BJ (cell line): ENCODE data around the gene AIP. TPM values are rescaled to one million over a fixed set of nuclear protein-coding genes. Genes with fewer than 3 reads are reported as not detected.

Experiments
- CTCF ChIA-PET: fragments of 350-600 bp; formaldehyde crosslinking; extraction: SDS; loops from one replicate; lab custom pipeline; 2021; ENCODE audit warnings: antibody characterized with exemption, inconsistent platforms; lab: Yijun Ruan, JAX
- POLR2A ChIA-PET: fragments of 300-600 bp; sonication (Branson Sonifier 250); formaldehyde crosslinking; extraction: SDS; loops from one replicate; lab custom pipeline; 2021; ENCODE audit warnings: antibody characterized with exemption; lab: Charles Lee
- DNase-seq: peaks from one replicate; pipeline ENCODE4 v3.0.0-alpha.2; 2011; ENCODE audit warnings: low read depth
- H3K27me3 ChIP-seq: 2 replicates; pipeline ENCODE4 v1.6.0; 2011; ENCODE audit warnings: low read length; ENCODE audit not compliant: control insufficient read depth, insufficient read depth
- H3K36me3 ChIP-seq: 2 replicates; pipeline ENCODE4 v1.5.1; 2011; ENCODE audit warnings: low read length; ENCODE audit not compliant: control insufficient read depth, insufficient read depth
- H3K4me3 ChIP-seq: 2 replicates; pipeline ENCODE4 v1.5.1; 2011; ENCODE audit warnings: low read depth, mild to moderate bottlenecking, control low read depth, low read length
- CTCF ChIP-seq: IDR thresholded peaks from 2 replicates; pipeline ENCODE4 v1.5.1; 2011; ENCODE audit warnings: low read depth, mild to moderate bottlenecking, control low read depth, inconsistent platforms, low read length, moderate library complexity; ENCODE audit not compliant: insufficient read depth
- polyA plus RNA-seq: library from polyadenylated mRNA; depleted of rRNA; stranded (reverse); fragments of >200 nt; gene quantifications from 2 replicates; pipeline ENCODE4 v1.2.3, GENCODE V29; 2011

AIP gene
- polyA plus RNA-seq, 1 experiment: 133 TPM

- Histone ChIP-seq H3K36me3 (no peaks in the 10 kb centered on the region), H3K4me3 (no peak overlapping the region), H3K27me3 (no peaks in the 10 kb centered on the region)
- no peak for TF ChIP-seq CTCF
- CTCF ChIA-PET: interaction anchor here (1.4 to 1.7 kb wide), 2 partner anchors 23 to 49 kb away, joined by 3 to 6 read pairs; partner anchors contain the start of genes PPP1CA and RPS6KB2
- DNase-seq: no peak
- POLR2A ChIA-PET: no interaction called here
Observed at GRCh38 chr11:67450796-67451657, 31.8 kb upstream of the AIP start.

- POLR2A ChIA-PET: no interaction called here
- TF ChIP-seq CTCF: no peak
- CTCF ChIA-PET: interaction anchor here (1.4 to 1.7 kb wide), 2 partner anchors 23 to 50 kb away, joined by 3 to 6 read pairs; partner anchors contain the start of genes PPP1CA and RPS6KB2
- Histone ChIP-seq H3K36me3 (no peaks in the 10 kb centered on the region), H3K4me3 (no peak overlapping the region), H3K27me3 (no peaks in the 10 kb centered on the region)
- no peak for DNase-seq
Observed at GRCh38 chr11:67451658-67451976, 31.2 kb upstream of the AIP start.

GRCh38 chr11:67452141-67452952 is 30.5 kb upstream of the AIP start, which contains the start of gene GPR152:
GPR152 (minus strand) TSS chr11:67452729; CDS start chr11:67452724, 5 bp downstream.
- no peaks in the 10 kb centered on the region for H3K27me3 ChIP-seq
- no peak for TF ChIP-seq CTCF
- ChIA-PET CTCF (interaction anchor here (1.4 to 1.7 kb wide), 2 partner anchors 24 to 51 kb away, joined by 3 to 6 read pairs; partner anchors contain the start of genes PPP1CA and RPS6KB2), POLR2A (no interaction called here)
- DNase-seq: no peak
- no peaks in the 10 kb centered on the region for H3K36me3 ChIP-seq
- no peak within 1 kb of the TSS for H3K4me3 ChIP-seq

- ChIA-PET CTCF (no interaction called here), POLR2A (no interaction called here)
Observed at GRCh38 chr11:67453816-67454732, 28.8 kb upstream of the AIP start.

More at GRCh38 chr11:67453816-67454732, 28.8 kb upstream of the AIP start:
- Histone ChIP-seq H3K4me3 (no peak overlapping the region), H3K27me3 (0 out of 2 replicates have a peak, but pooled peaks cover 3% of the 10 kb centered on the region), H3K36me3 (no peaks in the 10 kb centered on the region)
- no peak for DNase-seq
- no peak for TF ChIP-seq CTCF
